NOMO-1 treated with DMSO at 0.1 percent for 48 hours (cell line): ENCODE results near the gene MARK1.

Experiments
- DNase-seq: peaks from one replicate; lab custom pipeline; 2025; ENCODE audit not compliant: unreplicated experiment; lab: John Stamatoyannopoulos, UW

Gene MARK1

GRCh38 chr1:220527908-220528678, at the start of gene MARK1:
TSS of gene MARK1 (plus strand) at chr1:220528136. CDS start at chr1:220528823, 687 bp downstream.
- DNase-seq: no peak

DNA sequence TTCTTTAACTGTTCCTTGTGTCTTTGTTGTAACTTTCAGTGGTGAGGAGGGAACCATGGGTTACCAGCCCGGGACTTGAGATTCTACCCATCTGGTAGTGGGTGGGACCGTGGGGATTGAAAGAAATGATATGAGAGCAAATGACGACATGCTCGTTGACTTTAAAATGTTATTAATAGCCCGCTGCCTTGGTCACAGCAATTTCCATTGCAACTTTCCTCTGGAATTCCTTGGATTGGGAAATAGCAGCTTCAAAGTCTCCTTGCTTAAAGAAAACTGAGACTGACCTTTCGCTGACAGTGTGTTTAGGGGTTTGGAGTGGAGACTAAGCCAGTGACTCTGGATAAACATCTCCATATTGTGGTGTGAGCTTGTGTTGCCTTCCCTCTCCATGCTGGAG, 44.2 kb upstream of the MARK1 start:
- DNase-seq: no peak

- no peak for DNase-seq
Measured at GRCh38 chr1:220484135-220484534, 43.8 kb upstream of the MARK1 start.

- no peak for DNase-seq
Measured at GRCh38 chr1:220485131-220485530, 42.8 kb upstream of the MARK1 start.

DNA sequence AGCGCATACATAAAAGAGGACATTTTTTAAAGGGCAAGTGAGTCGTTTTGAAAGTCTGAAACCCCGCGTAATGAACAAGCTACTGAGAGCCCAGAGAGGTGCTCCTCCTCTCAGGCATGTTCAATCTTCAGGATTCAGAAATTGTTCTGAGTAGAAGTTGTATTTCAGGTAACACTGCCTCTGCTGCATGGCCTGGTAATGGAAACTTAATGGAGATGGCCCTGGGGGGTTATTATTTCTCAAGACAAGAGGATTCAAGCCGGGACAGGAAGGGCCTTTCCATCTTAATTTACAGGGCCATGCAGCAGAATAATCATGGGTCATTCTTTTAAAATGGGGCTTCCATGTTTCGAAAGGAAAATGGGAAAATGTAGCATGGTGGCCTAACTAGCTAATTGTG, 42.1 kb upstream of the MARK1 start:
- DNase-seq: no peak

GRCh38 chr1:220487297-220487820, 40.6 kb upstream of the MARK1 start:
- DNase-seq: peak; percentile 9

- no peak for DNase-seq
Measured at GRCh38 chr1:220491891-220492290, 36.0 kb upstream of the MARK1 start.

DNA sequence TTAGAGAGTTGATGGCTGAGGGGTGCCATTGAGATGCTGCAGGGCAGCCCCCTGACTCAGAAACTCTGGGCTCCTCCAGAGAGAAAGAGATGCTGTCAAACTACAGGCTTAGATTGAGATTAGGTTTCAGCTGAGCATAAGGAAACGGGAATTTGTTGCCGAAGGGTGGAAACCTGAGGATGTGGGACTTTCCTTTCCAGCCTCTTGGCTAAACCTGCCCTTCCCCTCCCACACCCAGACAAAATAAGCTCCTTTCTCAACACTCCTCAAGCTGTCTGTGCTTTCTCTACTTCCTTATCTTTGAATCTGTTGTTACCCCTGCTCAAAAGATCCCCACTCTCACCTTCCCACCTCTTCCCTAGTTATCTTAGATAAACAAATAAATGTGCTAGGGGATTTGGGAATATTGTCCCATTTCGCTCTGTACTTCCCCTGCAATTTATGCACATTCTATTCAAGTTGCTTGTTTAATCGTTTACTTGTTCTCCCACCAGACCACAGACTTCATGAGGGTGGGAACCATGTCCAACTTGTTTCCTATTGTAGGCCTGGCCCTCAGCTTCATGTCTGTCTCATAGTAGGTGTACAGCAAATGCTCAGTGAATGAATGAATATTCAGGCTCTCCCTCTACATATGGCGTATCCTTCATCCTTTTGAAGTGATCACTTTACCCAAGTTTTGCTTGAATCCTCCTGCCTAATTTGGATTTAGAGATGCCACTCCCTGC, 30.6 kb upstream of the MARK1 start:
- no peak for DNase-seq

DNA sequence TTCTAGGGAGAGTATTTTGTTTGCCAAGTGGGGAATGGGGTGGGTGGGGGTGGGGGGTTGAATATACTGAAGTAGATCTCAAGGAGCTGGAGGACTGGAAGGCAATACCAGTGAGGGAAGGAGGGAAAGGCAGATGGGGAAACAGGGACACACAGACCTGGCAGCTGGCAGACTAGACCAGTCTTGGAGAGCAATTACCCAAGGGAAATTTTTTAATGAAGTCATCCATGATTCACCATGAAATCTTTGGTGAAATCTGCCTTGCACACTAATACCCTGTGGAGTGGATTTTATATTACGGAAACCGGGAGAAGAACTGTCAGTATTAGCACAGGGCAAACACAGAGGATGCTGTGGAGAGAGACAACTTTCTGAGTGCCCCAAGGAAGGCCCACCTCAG, 29.7 kb upstream of the MARK1 start:
- no peak for DNase-seq

- no peak for DNase-seq
Measured at GRCh38 chr1:220500372-220500771, 27.6 kb upstream of the MARK1 start.

DNA sequence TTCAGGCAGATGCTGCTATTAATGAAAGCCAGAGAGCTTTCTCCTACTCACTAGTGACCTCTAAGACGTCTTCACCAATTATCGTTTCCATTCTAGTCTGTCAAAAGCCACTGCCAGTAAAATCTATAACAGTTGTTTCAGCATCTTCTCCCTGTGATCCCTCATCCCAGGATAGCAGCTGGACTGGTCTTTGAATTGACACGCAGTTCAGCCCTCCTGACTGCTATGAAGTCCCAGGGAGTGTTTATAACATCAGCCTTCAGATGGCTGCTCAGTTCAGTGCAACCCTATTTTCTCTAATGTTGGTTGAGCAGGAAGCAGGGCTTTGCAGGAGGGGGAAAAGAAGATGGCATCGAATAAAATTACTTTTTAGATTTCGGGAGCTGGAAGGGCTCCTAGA, 23.6 kb upstream of the MARK1 start:
- no peak for DNase-seq

GRCh38 chr1:220507085-220507484, 20.9 kb upstream of the MARK1 start:
- DNase-seq: no peak

- DNase-seq: no peak
Measured at GRCh38 chr1:220511179-220511578, 16.8 kb upstream of the MARK1 start.

DNA sequence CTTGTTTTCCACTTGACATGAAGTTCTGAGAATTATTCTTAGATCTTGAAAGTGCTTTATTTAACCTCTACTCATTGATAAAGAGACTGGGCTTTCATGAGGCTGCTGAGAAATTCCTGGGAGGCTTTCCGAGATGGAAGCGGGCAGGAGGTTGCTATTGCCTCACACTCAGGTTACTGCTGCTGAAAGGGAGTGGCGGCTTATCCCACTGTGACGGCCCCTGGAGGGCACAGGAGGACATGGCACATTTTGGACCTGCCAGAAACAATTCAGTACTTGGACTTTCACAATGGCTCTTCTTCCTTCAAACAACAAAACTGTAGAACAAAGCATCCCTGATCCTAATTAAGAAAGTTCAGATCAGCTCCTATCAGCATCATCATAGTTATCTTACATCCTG, 16.2 kb upstream of the MARK1 start:
- DNase-seq: no peak

DNA sequence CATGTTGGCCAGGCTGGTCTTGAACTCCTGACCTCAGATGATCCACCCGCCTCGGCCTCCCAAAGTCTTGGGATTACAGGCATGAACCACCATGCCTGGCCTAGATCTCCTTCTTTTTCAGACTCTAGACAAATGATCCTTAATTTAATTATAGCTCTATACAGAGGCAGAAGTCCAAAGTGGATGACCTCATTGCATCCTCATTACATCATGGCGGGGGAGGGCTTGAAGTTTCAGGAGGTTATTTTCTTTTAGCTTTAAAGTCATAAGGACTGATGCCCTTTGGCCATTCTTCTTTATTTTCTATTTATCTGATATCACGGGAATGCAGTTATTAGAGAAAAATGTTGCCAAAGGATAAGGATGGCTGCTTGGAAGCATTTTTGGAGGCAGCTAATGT, 14.1 kb upstream of the MARK1 start:
- no peak for DNase-seq

GRCh38 chr1:220514256-220514655, 13.7 kb upstream of the MARK1 start:
- DNase-seq: no peak

DNA sequence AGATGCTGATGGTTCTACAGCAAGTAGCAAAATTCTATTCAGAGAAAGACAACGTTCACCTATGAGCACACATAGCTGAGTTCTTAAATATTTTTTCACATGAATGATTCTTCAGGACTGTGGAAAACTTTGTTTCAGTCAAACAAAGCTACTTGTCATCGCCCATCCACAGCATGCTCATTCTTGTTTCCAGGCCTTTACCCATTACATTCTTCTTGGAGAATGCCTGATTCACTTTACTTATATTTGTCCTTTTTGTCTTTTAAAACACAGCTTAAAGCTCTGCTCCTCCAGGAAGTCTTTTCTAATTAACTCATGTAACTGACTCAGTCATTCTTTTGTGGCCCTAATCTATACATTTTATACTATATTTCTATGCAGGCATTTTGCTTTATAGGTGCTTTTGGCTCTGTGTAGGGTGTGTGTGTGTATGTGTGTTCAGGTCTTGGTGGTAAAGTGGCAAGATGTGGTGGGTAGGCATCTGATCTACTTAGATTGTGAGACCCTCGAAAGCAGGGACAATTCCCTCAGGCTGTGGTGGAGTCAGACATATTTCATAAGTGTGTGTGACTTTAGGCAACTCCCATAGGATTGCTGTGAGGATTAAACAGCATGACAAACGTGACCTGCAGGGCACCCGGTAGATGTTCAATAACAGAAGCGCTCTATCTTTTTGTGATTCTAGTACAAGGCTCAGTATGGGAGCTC, 11.8 kb upstream of the MARK1 start:
- DNase-seq: no peak

DNA sequence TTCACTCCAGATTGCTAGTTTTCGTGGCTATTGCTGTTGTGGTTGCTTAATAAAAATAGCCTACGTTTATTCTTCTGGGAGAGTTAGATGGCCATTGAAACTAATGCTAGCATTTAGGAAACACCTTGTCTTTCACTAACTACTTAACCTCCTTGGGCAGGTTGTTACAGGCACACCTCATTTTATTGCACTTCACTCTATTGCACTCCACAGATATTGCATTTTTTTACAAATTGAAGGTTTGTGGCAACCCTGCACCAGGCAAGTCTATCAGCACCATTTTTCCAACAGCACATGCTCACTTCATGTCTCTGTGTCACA, 11.3 kb upstream of the MARK1 start:
- DNase-seq: no peak

DNA sequence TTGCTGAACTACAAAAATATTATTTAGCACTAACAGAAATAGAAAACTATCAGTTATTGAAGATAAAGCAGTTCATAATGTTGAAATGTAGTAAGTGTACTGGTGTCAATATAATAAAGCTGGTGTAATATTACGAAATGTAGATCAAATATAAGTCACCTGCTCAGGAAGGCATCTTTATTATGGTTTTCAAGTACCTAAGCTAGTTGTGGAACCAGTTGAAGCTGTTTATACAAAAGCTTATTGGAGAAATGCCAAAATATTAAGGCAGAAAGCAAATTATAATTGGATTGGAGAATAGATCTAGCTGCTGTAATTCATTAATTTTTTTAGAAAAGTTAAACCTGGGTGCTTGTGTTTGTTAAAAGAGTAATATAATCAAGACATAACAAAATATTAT, 6.2 kb upstream of the MARK1 start:
- no peak for DNase-seq

GRCh38 chr1:220526294-220526693, 1.6 kb upstream of the MARK1 start:
- DNase-seq: no peak

DNA sequence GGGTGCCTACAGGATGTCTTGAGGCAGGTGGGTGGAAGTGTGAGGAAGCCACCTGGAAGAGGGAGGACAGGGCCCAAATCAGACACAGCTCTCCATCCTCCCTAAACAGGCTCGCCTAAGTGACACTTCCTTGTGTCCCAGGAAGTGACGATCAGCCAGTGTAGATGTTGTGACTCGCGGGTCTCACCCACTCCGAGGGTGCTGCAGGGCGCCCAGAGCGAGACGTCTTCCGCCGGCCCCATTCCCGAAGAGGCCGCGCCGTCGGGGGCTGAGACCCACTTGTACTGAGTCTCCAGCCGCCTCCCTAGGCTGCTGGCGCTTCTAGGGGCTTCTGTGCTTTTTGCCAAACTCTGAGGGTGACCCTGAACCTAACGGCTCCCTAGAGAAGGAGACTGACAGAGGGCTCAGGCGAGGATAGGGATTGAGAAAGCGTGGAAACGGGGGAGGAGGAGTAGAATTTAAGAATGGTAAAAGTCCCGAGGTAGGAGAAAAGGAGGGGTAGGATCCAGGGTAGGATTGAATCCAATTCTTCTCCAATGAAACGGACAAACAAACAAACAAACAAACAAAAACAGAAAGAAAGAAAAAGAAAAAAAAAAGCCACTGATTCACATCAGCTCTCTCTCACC, 543 bp upstream of the MARK1 start:
- DNase-seq: no peak
